ENCODE measurements around the gene CCDC110.

CCDC110 gene

GRCh38 chr4:185464183-185464582 lies 7.3 kb downstream of the CCDC110 start:
- TF ChIP-seq, protein P1, sequence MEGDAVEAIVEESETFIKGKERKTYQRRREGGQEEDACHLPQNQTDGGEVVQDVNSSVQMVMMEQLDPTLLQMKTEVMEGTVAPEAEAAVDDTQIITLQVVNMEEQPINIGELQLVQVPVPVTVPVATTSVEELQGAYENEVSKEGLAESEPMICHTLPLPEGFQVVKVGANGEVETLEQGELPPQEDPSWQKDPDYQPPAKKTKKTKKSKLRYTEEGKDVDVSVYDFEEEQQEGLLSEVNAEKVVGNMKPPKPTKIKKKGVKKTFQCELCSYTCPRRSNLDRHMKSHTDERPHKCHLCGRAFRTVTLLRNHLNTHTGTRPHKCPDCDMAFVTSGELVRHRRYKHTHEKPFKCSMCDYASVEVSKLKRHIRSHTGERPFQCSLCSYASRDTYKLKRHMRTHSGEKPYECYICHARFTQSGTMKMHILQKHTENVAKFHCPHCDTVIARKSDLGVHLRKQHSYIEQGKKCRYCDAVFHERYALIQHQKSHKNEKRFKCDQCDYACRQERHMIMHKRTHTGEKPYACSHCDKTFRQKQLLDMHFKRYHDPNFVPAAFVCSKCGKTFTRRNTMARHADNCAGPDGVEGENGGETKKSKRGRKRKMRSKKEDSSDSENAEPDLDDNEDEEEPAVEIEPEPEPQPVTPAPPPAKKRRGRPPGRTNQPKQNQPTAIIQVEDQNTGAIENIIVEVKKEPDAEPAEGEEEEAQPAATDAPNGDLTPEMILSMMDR (IDR thresholded peaks at IDR 0.05; ENCODE audit: low read depth, low read length) = no peak
- no peak for DNase-seq (ENCODE audit: extremely low read depth, low read depth)

- TF ChIP-seq, protein P1 (IDR thresholded peaks at IDR 0.05; ENCODE audit: low read depth, low read length) = no peak
- no peak for DNase-seq (ENCODE audit: extremely low read depth, low read depth)
Observed at GRCh38 chr4:185463541-185463940, 8.0 kb downstream of the CCDC110 start.

DNA sequence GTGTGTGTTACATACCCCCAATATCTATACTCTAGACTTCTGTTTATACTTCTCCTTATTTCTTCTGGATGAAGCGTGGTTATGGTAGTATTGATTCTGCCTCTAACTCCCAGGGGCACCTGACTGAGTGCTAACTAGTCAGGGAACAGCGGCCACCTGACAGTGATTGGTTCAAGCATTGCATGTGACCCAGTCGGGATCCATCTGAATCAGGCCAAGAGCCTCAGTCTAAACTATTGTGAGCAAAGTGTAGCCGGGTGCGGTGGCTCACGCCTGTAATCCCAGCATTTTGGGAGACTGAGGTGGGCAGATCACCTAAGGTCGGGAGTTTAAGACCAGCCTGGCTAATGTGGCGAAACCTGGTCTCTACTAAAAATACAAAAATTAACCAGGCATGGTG lies 10.0 kb downstream of the CCDC110 start:
- TF ChIP-seq, protein P1 (IDR thresholded peaks at IDR 0.05; ENCODE audit: low read depth, low read length) = no peak

GRCh38 chr4:185457136-185457535 lies 14.4 kb downstream of the CCDC110 start:
- TF ChIP-seq, protein P1 (IDR thresholded peaks at IDR 0.05; ENCODE audit: low read depth, low read length) = no peak

More for the DNA sequence above, 10.0 kb downstream of the CCDC110 start:
- no peak for DNase-seq (ENCODE audit: extremely low read depth, low read depth)

DNA sequence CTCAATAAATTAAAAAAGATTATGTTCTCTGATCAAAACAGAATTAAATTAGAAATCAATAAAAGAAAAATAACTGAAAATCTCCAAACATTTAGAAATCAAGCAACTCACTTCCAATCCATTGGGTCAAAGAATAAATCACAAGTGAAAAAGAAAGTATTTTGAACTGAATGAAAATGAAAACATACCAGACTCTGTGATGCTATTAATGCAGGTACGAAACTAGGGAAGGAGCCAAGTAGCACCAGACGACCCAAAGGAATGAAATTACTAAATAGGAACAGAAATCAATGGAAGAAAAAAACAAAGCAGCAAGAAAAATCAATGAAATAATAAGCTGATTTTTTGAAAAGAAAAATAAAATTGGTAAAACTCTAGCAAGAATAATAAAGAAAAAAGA lies 15.4 kb downstream of the CCDC110 start:
- DNase-seq (ENCODE audit: extremely low read depth, low read depth) = no peak
- TF ChIP-seq, protein P1 (IDR thresholded peaks at IDR 0.05; ENCODE audit: low read depth, low read length) = no peak

More at GRCh38 chr4:185457136-185457535, 14.4 kb downstream of the CCDC110 start:
- DNase-seq (ENCODE audit: extremely low read depth, low read depth) = no peak

- DNase-seq (ENCODE audit: extremely low read depth, low read depth) = no peak
- TF ChIP-seq, protein P1 (IDR thresholded peaks at IDR 0.05; ENCODE audit: low read depth, low read length) = no peak
Observed at GRCh38 chr4:185445209-185445608, 26.3 kb downstream of the CCDC110 start.

DNA sequence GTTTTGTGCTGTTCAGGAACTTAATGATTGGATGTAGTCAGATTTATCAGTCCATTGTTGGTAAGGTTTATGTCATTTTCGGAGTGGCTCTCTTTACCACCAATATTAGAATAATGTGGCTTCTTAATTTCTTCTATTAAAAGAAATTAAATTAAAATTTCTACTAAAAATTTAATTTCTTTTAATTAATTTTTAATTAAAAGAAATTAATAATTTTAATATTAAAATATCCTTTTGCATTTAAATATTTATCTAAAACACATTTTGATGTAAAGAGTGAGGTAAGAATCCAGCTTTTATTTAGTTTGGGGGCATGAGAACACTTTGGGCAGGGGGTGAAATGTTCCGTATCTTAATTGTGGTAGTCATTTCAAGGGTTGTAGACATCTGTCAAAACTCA lies 30.1 kb downstream of the CCDC110 start:
- TF ChIP-seq, protein P1 (IDR thresholded peaks at IDR 0.05; ENCODE audit: low read depth, low read length) = no peak
- DNase-seq (ENCODE audit: extremely low read depth, low read depth) = no peak
